GM21737 (cell line): ENCODE data around the gene C22orf42.
"Not testable (repeated sequence)": the region's sequence is repeated elsewhere in the genome, so short reads cannot be mapped to it uniquely, and the experiment has no call there.

Source experiments
- ATAC-seq: cut with Tn5 transposase; IDR thresholded peaks from one replicate; pipeline ENCODE4 v1.9.1; 2021; ENCODE audit warnings: mild to moderate bottlenecking, moderate library complexity; ENCODE audit not compliant: unreplicated experiment

C22orf42 gene

GRCh38 chr22:32136881-32137280 lies 22.2 kb downstream of the C22orf42 start:
- ATAC-seq: not testable (repeated sequence)

- ATAC-seq: not testable (repeated sequence)
Measured at GRCh38 chr22:32135958-32136357, 23.1 kb downstream of the C22orf42 start.

GRCh38 chr22:32134796-32135195 lies 24.3 kb downstream of the C22orf42 start:
- not testable (repeated sequence) for ATAC-seq

- ATAC-seq: no peak
Measured at GRCh38 chr22:32132783-32133182, 26.3 kb downstream of the C22orf42 start.

- no peak for ATAC-seq
Measured at GRCh38 chr22:32132126-32132525, 27.0 kb downstream of the C22orf42 start.

GRCh38 chr22:32130464-32130863 lies 28.6 kb downstream of the C22orf42 start:
- ATAC-seq: no peak

GRCh38 chr22:32127904-32128303 lies 31.2 kb downstream of the C22orf42 start:
- no peak for ATAC-seq

- ATAC-seq: no peak
Measured at GRCh38 chr22:32123657-32124056, 35.4 kb downstream of the C22orf42 start.

GRCh38 chr22:32122899-32123298 lies 36.2 kb downstream of the C22orf42 start:
- no peak for ATAC-seq

GRCh38 chr22:32120603-32121002 lies 38.5 kb downstream of the C22orf42 start:
- no peak for ATAC-seq

- no peak for ATAC-seq
Measured at GRCh38 chr22:32119568-32120235, 39.4 kb downstream of the C22orf42 start.

- ATAC-seq: no peak
Measured at GRCh38 chr22:32112380-32112779, 46.7 kb downstream of the C22orf42 start.

GRCh38 chr22:32106930-32107329 lies 52.2 kb downstream of the C22orf42 start:
- ATAC-seq: no peak

GRCh38 chr22:32103658-32104315 lies 55.3 kb downstream of the C22orf42 start:
- ATAC-seq: no peak

GRCh38 chr22:32100711-32101110 lies 58.4 kb downstream of the C22orf42 start:
- no peak for ATAC-seq
